ENCODE results near the gene CPXM1. TPM values are rescaled to one million over a fixed set of nuclear protein-coding genes. Genes with fewer than 3 reads are reported as not detected.
A peak's percentile ranks its signal among the peaks of the same experiment; 100 is the strongest.

Gene CPXM1
- total RNA-seq, 4 donors from 2014 or later, result 15.3 to 154 (median 19.1) TPM

DNA sequence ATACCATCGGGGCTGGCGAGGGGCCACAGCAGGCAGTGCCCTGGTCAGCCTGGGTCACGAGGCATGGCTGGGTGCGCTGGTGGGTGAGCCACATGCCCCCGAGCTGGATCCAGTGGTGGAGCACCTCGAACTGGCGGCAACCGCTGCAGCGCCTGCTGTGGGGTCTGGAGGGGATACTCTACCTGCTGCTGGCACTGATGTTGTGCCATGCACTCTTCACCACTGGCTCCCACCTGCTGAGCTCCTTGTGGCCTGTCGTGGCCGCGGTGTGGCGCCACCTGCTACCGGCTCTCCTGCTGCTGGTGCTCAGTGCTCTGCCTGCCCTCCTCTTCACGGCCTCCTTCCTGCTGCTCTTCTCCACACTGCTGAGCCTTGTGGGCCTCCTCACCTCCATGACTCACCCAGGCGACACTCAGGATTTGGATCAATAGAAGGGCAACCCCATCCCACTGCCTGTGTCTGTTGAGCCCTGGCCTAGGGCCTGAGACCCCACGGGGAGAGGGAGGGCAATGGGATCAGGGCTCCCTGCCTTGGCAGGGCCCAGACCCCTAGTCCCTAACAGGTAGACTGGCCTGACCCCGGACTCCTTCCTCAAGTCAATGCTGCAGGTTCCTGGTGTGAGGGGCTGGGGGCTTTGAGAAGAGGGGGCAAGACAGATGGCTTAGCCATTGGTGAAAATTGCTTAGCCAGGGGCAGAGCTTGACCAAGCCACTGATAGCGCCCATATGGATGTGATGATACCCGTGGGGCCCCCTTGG, 16.3 kb upstream of the CPXM1 start:
- Histone ChIP-seq H3K36me3 (no peaks in the 10 kb centered on the region), H3K9me3 (no peaks in the 10 kb centered on the region), H3K27ac (peak overlapping the region; percentile 3 to 98), H3K4me1 (peaks cover 0 to 13% of the 10 kb centered on the region in 2 donors), H3K27me3 (no peaks in the 10 kb centered on the region), H3K4me3 (no peak overlapping the region)
- TF ChIP-seq POLR2A (IDR thresholded peaks at IDR 0.05), result no peak
- TF ChIP-seq, protein P1, sequence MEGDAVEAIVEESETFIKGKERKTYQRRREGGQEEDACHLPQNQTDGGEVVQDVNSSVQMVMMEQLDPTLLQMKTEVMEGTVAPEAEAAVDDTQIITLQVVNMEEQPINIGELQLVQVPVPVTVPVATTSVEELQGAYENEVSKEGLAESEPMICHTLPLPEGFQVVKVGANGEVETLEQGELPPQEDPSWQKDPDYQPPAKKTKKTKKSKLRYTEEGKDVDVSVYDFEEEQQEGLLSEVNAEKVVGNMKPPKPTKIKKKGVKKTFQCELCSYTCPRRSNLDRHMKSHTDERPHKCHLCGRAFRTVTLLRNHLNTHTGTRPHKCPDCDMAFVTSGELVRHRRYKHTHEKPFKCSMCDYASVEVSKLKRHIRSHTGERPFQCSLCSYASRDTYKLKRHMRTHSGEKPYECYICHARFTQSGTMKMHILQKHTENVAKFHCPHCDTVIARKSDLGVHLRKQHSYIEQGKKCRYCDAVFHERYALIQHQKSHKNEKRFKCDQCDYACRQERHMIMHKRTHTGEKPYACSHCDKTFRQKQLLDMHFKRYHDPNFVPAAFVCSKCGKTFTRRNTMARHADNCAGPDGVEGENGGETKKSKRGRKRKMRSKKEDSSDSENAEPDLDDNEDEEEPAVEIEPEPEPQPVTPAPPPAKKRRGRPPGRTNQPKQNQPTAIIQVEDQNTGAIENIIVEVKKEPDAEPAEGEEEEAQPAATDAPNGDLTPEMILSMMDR (IDR thresholded peaks at IDR 0.05), result no peak
- DNase-seq, result no peak
- intact Hi-C loops (cut with DNase I; ENCODE audit: low total_unique reads), result no loop called here

DNA sequence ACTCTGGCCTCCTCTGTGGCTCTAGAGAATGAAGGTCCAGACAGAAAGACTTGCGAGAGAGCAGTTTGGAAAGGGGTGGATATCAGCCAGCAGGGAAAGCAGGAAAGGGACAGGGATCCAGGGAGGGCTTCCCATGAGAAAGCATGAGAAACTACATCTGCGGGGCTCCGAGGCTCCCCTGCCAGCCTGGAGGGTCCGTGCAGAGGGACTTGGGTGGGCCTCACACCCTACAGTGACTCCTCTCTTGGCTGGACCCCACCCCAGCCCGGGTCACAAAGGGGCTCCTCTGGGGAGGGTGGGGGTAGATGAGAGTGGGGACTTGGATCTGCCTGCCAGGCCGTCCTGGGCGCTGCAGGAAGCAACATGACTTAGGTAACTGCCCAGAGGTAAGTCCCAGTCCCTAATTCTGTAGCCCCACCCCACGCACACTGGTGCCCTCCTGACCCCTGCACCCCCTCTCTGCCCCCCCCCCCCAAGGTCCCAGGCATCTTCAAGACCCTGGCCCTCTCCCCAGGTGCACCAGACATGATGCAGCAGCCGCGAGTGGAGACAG, 15.7 kb upstream of the CPXM1 start, which contains the start of gene TMEM239:
Gene TMEM239 (plus strand): TSS at position 335 of the 553 bp plus-strand sequence. CDS start 191 bp downstream, at position 526.
- peaks cover 0 to 13% of the 10 kb centered on the region in 2 donors for H3K4me1 ChIP-seq
- no peaks in the 10 kb centered on the region for H3K36me3 ChIP-seq
- intact Hi-C loops (cut with DNase I; ENCODE audit: low total_unique reads), result no loop called here
- no peak for DNase-seq
- no peak within 1 kb of the TSS for H3K4me3 ChIP-seq
- no peak for TF ChIP-seq POLR2A (IDR thresholded peaks at IDR 0.05)
- TF ChIP-seq, protein P1 (IDR thresholded peaks at IDR 0.05), result no peak
- no peaks in the 10 kb centered on the region for H3K9me3 ChIP-seq
- peak within 1 kb of the TSS; percentile 62 to 98 for H3K27ac ChIP-seq
- H3K27me3 ChIP-seq, result no peaks in the 10 kb centered on the region

GRCh38 chr20:2815242-2815900, 14.9 kb upstream of the CPXM1 start:
- peaks cover 0 to 13% of the 10 kb centered on the region in 2 donors for H3K4me1 ChIP-seq
- TF ChIP-seq POLR2A (IDR thresholded peaks at IDR 0.05), result no peak
- TF ChIP-seq, protein P1 (IDR thresholded peaks at IDR 0.05), result no peak
- intact Hi-C loops (cut with DNase I; ENCODE audit: low total_unique reads), result no loop called here
- no peak for DNase-seq
- no peak overlapping the region for H3K4me3 ChIP-seq
- no peaks in the 10 kb centered on the region for H3K27me3 ChIP-seq
- H3K36me3 ChIP-seq, result no peaks in the 10 kb centered on the region
- peak overlapping the region; percentile 62 to 89 for H3K27ac ChIP-seq
- H3K9me3 ChIP-seq, result no peaks in the 10 kb centered on the region

DNA sequence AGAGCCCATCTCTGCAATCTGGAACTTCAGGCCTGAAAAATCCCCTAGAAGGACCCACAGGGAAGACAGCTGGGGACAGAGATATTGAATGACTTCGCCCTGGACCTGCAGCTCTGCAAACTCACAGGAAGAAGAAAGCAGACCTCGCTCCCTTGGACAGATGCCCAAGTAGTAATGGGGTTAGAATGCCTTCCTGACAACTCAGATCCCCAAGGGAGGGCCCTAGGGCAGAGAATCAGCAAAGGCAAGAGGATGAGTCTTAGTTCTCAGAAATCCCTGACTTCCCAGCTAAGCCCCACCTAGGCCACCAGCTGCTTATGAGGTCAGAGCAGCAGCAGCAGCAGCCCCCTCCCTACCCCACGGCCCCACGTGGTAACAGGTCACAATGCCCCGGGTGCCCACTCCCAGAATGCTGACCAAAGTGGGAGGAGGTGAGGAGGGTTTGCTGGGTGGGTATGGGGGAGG, 14.2 kb upstream of the CPXM1 start, which contains the start of gene C20orf141:
Gene C20orf141 (plus strand): TSS at position 401 of the 465 bp plus-strand sequence. CDS start 198 bp downstream, outside the sequence.
- Histone ChIP-seq H3K27me3 (no peaks in the 10 kb centered on the region), H3K4me3 (no peak within 1 kb of the TSS), H3K9me3 (no peaks in the 10 kb centered on the region), H3K4me1 (peaks cover 0 to 13% of the 10 kb centered on the region in 2 donors), H3K27ac (peak within 1 kb of the TSS; percentile 62 to 89), H3K36me3 (no peaks in the 10 kb centered on the region)
- peak; percentile 63 to 87 for DNase-seq
- intact Hi-C loops (cut with DNase I; ENCODE audit: low total_unique reads), result no loop called here
- TF ChIP-seq POLR2A (IDR thresholded peaks at IDR 0.05), result no peak
- TF ChIP-seq, protein P1 (IDR thresholded peaks at IDR 0.05), result no peak
